Progenitor cell of endocrine pancreas (in vitro differentiated cells): ENCODE measurements around the gene VKORC1. TPM values are rescaled to one million over a fixed set of nuclear protein-coding genes. Genes with fewer than 3 reads are reported as not detected.
A peak's percentile ranks its signal among the peaks of the same experiment; 100 is the strongest.

Experiments
- DNase-seq: peaks from one replicate; pipeline ENCODE4 v3.0.0; 2021; ENCODE audit warnings: low spot score; ENCODE audit not compliant: unreplicated experiment
- H3K27ac Mint-ChIP-seq: 2 replicates; pipeline ENCODE4 v1.8.0; 2021; ENCODE audit warnings: mild to moderate bottlenecking, moderate library complexity, mixed read lengths
- H3K27me3 Mint-ChIP-seq: 2 replicates; pipeline ENCODE4 v1.8.0; 2021; ENCODE audit warnings: mixed read lengths
- H3K36me3 Mint-ChIP-seq: 2 replicates; pipeline ENCODE4 v1.8.0; 2022; ENCODE audit warnings: mixed read lengths; ENCODE audit not compliant: insufficient read depth
- H3K4me1 Mint-ChIP-seq: 2 replicates; pipeline ENCODE4 v1.8.0; 2021; ENCODE audit warnings: low read depth, mixed read lengths
- H3K4me3 Mint-ChIP-seq: 2 replicates; pipeline ENCODE4 v1.8.0; 2021; ENCODE audit warnings: low read depth, mild to moderate bottlenecking, moderate library complexity, mixed read lengths
- H3K9me3 Mint-ChIP-seq: 2 replicates; pipeline ENCODE4 v1.8.0; 2021; ENCODE audit warnings: low read depth, mixed read lengths
- CTCF ChIP-seq: fragments of 200-600 bp; sonication (generic); IDR thresholded peaks from one replicate; pipeline ENCODE4 v1.5.0; 2021; ENCODE audit warnings: antibody characterized with exemption, mild to moderate bottlenecking; ENCODE audit not compliant: unreplicated experiment
- total RNA-seq: library from RNA; stranded (reverse); gene quantifications from 2 replicates; pipeline ENCODE4 v1.2.1, GENCODE V29; 2021

Gene VKORC1
- total RNA-seq, 1 donor from 2014 or later, result 51.0 TPM

GRCh38 chr16:31129568-31130335, 35.2 kb upstream of the VKORC1 start:
- DNase-seq, result no peak
- no peaks in the 10 kb centered on the region for H3K27me3 Mint-ChIP-seq
- no peaks in the 10 kb centered on the region for H3K9me3 Mint-ChIP-seq
- H3K4me3 Mint-ChIP-seq, result no peak overlapping the region
- peaks cover 18% of the 10 kb centered on the region for H3K36me3 Mint-ChIP-seq
- no peak for TF ChIP-seq CTCF
- H3K27ac Mint-ChIP-seq, result peak overlapping the region; percentile 98
- H3K4me1 Mint-ChIP-seq, result peaks cover 32% of the 10 kb centered on the region

GRCh38 chr16:31128711-31129567, 34.3 kb upstream of the VKORC1 start:
- Mint-ChIP-seq H3K4me1 (peaks cover 27% of the 10 kb centered on the region), H3K36me3 (peaks cover 18% of the 10 kb centered on the region), H3K9me3 (no peaks in the 10 kb centered on the region), H3K27ac (peak overlapping the region; percentile 71), H3K4me3 (no peak overlapping the region), H3K27me3 (no peaks in the 10 kb centered on the region)
- TF ChIP-seq CTCF, result no peak
- no peak for DNase-seq

GRCh38 chr16:31127182-31127581, 32.6 kb upstream of the VKORC1 start:
- Mint-ChIP-seq H3K27me3 (no peaks in the 10 kb centered on the region), H3K4me3 (no peak overlapping the region), H3K36me3 (peaks cover 13% of the 10 kb centered on the region), H3K4me1 (peaks cover 15% of the 10 kb centered on the region), H3K9me3 (no peaks in the 10 kb centered on the region), H3K27ac (no peak overlapping the region)
- no peak for DNase-seq
- TF ChIP-seq CTCF, result no peak

GRCh38 chr16:31125844-31126243, 31.2 kb upstream of the VKORC1 start:
- Mint-ChIP-seq H3K9me3 (no peaks in the 10 kb centered on the region), H3K36me3 (peaks cover 13% of the 10 kb centered on the region), H3K4me3 (no peak overlapping the region), H3K4me1 (peaks cover 6% of the 10 kb centered on the region), H3K27me3 (no peaks in the 10 kb centered on the region), H3K27ac (peak overlapping the region; percentile 60)
- DNase-seq, result no peak
- no peak for TF ChIP-seq CTCF

GRCh38 chr16:31120129-31120528, 25.5 kb upstream of the VKORC1 start:
- H3K4me1 Mint-ChIP-seq, result peaks cover 11% of the 10 kb centered on the region
- H3K27me3 Mint-ChIP-seq, result no peaks in the 10 kb centered on the region
- no peak overlapping the region for H3K4me3 Mint-ChIP-seq
- H3K9me3 Mint-ChIP-seq, result no peaks in the 10 kb centered on the region
- no peak for TF ChIP-seq CTCF
- H3K27ac Mint-ChIP-seq, result no peak overlapping the region
- DNase-seq, result no peak
- H3K36me3 Mint-ChIP-seq, result peaks cover 13% of the 10 kb centered on the region
